Measurements from ENCODE around the gene SPSB3.
"Not testable (repeated sequence)": the region's sequence is repeated elsewhere in the genome, so short reads cannot be mapped to it uniquely, and the experiment has no call there.

Gene SPSB3

GRCh38 chr16:1744338-1744840 lies 38.0 kb downstream of the SPSB3 start:
- DNase-seq (ENCODE audit: extremely low read depth in 1 of 2, low read depth in 1 of 2), result no peak

- no peak for DNase-seq (ENCODE audit: extremely low read depth in 1 of 2, low read depth in 1 of 2)
These were observed 38.7 kb downstream of the SPSB3 start for GRCh38 chr16:1743376-1744337.

GRCh38 chr16:1741553-1742165 lies 40.7 kb downstream of the SPSB3 start:
- DNase-seq (ENCODE audit: extremely low read depth in 1 of 2, low read depth in 1 of 2), result no peak

GRCh38 chr16:1740781-1741490 lies 41.4 kb downstream of the SPSB3 start:
- DNase-seq (ENCODE audit: extremely low read depth in 1 of 2, low read depth in 1 of 2), result no peak

GRCh38 chr16:1740234-1740633 lies 42.1 kb downstream of the SPSB3 start:
- DNase-seq (ENCODE audit: extremely low read depth in 1 of 2, low read depth in 1 of 2), result no peak

GRCh38 chr16:1734816-1735215 lies 47.6 kb downstream of the SPSB3 start:
- DNase-seq (ENCODE audit: extremely low read depth in 1 of 2, low read depth in 1 of 2), result no peak

- no peak for DNase-seq (ENCODE audit: extremely low read depth in 1 of 2, low read depth in 1 of 2)
These were observed 48.2 kb downstream of the SPSB3 start for GRCh38 chr16:1734123-1734522.

- not testable (repeated sequence) for DNase-seq (ENCODE audit: extremely low read depth in 1 of 2, low read depth in 1 of 2)
These were observed 49.8 kb downstream of the SPSB3 start for GRCh38 chr16:1732551-1732987.

- no peak for DNase-seq (ENCODE audit: extremely low read depth in 1 of 2, low read depth in 1 of 2)
These were observed 50.3 kb downstream of the SPSB3 start for GRCh38 chr16:1732071-1732470.

- no peak for DNase-seq (ENCODE audit: extremely low read depth in 1 of 2, low read depth in 1 of 2)
These were observed 50.8 kb downstream of the SPSB3 start for GRCh38 chr16:1731603-1732002.

- no peak for DNase-seq (ENCODE audit: extremely low read depth in 1 of 2, low read depth in 1 of 2)
These were observed 51.3 kb downstream of the SPSB3 start for GRCh38 chr16:1731073-1731472.

GRCh38 chr16:1729445-1729844 lies 52.9 kb downstream of the SPSB3 start:
- DNase-seq (ENCODE audit: extremely low read depth in 1 of 2, low read depth in 1 of 2), result no peak

- DNase-seq (ENCODE audit: extremely low read depth in 1 of 2, low read depth in 1 of 2), result no peak
These were observed 53.3 kb downstream of the SPSB3 start for GRCh38 chr16:1729026-1729425.

GRCh38 chr16:1727651-1728624 lies 54.4 kb downstream of the SPSB3 start:
- no peak for DNase-seq (ENCODE audit: extremely low read depth in 1 of 2, low read depth in 1 of 2)
